ENCODE results near the gene APBB2.

GRCh38 chr4:41241919-41242318 lies 27.6 kb upstream of the APBB2 start:
- TF ChIP-seq POLR2AphosphoS5 (IDR thresholded peaks at IDR 0.05; ENCODE audit: borderline replicate concordance, low read depth, low read length) (no peak), FOXP2 (optimal IDR thresholded peaks at IDR 0.05; ENCODE audit: control extremely low read depth, extremely low read length, insufficient read depth) (no peak), EZH2 (IDR thresholded peaks at IDR 0.05) (no peak)
